GM10847 (cell line): ENCODE data around the gene TTI1.

ENCODE experiments used
- POLR2A ChIP-seq: IDR thresholded peaks from 2 replicates; pipeline ENCODE4 v1.6.1; 2011; ENCODE audit not compliant: insufficient read length; ENCODE audit errors: extremely low read depth

Gene TTI1

DNA sequence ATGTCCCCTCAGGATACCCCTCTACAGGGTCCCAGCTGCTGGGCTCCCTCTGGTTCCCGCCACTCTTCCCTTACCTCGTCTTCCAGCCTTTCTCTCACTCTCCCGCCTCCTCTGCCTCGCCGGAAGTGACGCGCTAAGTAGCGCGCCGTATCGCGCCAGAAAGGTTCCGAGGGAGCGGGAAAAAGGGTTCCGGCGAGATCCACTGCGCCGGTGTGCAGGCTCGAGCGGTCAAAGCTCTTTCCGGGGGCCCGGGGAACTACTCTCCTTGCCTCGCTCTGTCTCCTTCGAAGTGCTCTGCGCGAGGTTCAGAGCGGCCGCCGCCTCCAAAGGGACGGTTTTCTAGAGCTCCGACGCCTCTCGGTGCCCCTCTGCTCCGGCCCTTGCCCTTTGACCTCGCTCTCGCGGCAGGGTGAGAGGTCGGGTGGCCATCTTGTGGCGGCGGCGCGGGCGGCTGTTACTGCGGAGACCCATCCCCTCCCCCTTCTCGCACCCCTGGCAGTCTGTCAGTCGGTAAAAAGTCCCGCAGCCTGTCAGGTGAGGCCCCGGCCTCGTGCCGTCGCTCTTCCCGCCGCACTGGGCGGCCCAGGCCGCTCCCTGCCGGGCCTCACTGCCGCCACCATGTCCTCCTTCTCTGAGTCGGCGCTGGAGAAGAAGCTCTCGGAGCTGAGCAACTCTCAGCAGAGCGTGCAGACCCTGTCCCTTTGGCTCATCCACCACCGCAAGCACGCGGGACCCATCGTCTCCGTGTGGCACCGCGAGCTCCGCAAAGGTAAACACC lies at the start of gene TTI1, which contains the start of gene RPRD1B:
TSS of gene TTI1 (minus strand) at position 127 of the 778 bp plus-strand sequence. CDS start 19,640 bp downstream, outside the sequence.
TSS of gene RPRD1B (plus strand) at position 417 of the 778 bp plus-strand sequence. CDS start at position 619, 202 bp downstream.
- peak; percentile 53 for TF ChIP-seq POLR2A

DNA sequence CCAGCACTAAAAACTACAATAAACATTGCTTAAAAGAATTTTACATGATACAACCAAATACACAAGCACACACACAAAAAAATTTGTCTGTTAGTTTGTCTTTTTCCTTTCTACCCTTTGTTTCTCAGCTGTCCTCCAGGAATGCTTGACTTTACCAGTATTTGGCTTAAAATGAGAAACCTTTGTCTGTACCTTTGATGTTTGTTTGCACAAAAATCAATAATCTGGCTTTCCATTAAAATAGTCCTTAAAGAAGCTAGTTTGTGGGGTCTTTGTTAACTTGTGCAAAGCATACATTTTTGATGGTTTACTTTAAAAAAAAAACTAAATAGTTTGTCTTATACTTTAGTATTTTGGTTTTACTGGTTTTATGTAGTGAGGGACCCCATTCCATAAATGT lies 49.6 kb upstream of the TTI1 start:
- TF ChIP-seq POLR2A: no peak

DNA sequence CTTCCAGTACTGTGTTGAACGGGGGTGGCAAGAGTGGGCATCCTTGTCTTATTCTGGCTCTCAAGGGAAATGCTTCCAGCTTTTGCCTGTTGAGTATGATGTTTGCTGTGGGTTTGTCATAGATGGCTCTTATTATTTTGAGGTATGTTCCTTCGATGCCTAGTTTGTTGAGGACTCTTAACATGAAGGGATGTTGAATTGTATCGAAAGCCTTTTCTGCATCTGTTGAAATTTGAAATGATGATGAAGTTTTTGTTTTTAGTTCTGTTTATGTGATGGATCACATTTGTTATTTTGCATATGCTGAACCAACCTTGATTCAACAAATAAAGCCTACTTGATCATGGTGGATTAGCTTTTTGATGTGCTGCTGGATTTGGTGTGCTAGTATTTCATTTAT lies 48.3 kb upstream of the TTI1 start:
- no peak for TF ChIP-seq POLR2A

DNA sequence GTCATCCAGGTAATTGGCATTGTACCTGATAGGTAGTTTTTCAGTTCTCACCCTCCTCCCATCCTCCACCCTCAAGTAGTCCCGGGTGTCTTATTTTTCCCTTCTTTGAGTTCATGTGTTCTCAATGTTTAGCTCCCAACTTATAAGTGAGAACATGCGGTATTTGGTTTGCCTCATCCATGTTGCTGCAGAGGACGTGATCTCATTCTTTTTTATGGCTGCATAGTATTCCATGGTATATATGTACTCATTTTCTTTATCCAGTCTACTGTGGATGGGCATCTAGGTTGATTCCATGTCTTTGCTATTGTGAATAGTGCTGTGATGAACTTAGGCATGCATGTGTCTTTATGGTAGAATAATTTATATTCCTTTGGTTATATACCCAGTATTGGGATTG lies 46.1 kb upstream of the TTI1 start:
- TF ChIP-seq POLR2A: no peak

DNA sequence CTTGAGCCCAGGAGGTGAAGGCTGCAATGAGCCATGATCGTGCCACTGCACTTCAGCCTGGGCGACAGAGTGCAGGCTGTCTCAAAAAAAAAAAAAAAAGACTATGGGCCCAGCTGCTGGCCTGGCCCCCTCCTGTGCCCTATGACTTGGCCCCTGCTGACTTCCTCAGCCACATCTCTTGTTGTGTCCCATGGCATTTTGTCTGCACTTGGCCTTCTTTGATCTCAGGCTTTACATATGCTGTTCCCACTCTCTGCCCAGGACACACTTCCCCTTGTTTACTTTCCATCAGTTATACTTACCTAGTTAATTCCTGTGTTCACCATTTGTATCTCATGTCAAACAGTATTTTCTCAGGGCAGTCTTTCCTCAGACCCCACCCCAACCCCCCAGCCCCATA lies 44.8 kb upstream of the TTI1 start:
- no peak for TF ChIP-seq POLR2A

DNA sequence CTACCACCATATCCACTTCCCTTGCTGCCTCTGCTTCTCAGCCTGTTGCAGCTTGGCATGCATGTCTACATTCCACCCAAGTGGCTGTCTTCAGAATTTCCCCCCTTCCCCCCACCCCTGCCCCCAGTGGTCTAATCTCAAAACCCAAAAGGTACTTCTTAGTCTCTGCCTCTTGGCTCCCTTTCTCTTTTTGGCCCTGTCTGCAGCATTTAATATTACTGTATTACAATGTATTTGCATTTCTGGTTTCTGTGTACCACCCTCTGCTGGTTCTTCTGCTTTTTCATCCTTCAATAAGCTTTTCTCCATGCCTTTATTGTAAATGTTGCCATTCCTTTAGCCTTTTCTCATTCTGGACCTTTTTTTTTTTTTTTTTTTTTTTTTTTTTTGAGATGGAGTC lies 43.3 kb upstream of the TTI1 start:
- no peak for TF ChIP-seq POLR2A

DNA sequence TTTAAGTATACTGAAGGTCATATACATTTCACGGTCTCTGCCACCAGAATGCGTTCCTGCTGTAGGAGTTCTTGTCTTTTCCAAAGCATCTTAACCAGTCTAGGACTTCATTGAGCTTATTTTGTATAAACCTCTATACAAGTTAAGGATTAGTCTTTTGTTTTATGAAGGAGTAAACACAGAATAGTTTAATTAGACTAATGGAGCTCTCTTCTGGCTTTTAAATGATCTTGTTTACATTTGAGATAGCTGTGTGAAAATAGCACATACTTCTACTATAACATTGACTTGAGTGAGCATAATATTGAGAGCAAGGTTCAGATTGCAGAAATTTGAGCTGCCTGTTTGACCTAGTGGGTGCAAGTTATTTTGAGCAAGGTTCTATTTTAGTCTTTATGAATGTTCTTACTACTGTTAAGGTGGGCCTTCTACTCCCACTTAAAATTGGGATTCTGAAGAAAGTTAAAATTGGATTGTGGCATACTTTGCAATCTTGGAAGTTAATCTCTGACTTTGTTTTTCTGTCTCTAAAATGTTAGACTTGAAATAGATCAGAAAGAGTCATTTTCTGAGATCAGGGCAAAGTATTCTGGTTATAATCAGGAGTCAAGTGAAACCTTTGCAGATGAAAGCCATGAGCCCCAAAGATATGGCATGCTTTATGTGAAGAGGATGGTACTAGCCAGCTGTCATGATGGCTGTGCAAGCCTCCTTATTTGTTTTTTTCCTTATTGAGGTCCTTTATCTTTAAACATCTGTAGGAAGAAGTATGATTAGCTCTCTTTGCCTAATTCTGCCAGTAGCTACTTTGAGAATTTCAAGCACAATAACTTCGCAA lies 42.1 kb upstream of the TTI1 start:
- no peak for TF ChIP-seq POLR2A

GRCh38 chr20:38073307-38074071 lies 40.2 kb upstream of the TTI1 start:
- no peak for TF ChIP-seq POLR2A

DNA sequence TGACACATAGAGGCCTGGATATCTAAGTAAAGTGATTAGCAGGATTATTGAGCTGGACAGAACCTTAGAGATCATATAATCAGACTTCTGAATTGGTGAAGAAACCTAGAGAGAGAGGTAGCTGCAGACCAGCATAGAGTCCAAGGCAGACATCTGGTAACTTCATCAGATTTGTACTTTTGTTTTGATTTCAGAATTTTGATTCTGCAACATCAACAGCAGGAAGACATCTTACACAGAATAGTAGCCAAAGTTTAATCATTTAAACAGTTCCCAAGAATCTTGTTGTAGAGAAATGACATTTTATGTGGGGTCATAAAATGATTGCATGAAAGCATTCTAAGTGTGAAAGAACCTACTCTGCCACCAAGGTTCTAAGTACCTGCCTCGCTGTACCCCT lies 39.6 kb upstream of the TTI1 start:
- no peak for TF ChIP-seq POLR2A

GRCh38 chr20:38067717-38068365 lies 34.6 kb upstream of the TTI1 start:
- TF ChIP-seq POLR2A: no peak

- no peak for TF ChIP-seq POLR2A
These were observed 33.9 kb upstream of the TTI1 start for GRCh38 chr20:38066969-38067716.

GRCh38 chr20:38065764-38066375 lies 32.6 kb upstream of the TTI1 start:
- no peak for TF ChIP-seq POLR2A

DNA sequence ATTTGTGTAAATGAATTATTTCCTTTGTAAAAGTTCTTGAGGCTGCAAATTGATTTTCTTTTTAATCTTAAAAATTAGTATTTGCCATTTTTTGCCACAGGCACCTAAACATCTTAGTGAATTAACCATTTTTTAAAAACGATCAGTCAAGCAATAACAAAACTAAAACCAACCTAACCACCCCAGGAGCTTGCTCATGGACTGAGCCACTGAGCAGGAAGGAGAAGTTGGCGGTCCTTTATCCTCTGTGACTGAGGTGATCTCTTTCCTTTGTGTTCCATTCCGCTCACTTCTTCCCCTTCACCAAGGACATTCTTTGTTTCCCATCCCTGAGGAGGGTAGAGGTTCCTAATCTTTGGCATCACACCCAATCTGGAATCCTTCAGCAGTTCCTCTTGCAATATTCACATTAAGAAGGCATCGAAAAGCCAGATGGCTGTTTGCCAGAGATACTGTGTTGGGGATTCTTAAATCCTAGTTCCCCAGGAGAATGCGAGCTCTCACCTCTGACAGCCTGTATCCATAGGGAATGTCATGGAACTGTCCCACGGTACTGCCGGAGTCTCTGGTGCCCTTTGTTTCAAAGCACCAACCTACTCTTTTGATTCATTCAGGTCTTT lies 30.8 kb upstream of the TTI1 start:
- no peak for TF ChIP-seq POLR2A
